Measurements from ENCODE around the gene SMS. TPM values are rescaled to one million over a fixed set of nuclear protein-coding genes. Genes with fewer than 3 reads are reported as not detected.

Gene SMS
- total RNA-seq, 1 donor from 2014 or later, result 252 TPM

DNA sequence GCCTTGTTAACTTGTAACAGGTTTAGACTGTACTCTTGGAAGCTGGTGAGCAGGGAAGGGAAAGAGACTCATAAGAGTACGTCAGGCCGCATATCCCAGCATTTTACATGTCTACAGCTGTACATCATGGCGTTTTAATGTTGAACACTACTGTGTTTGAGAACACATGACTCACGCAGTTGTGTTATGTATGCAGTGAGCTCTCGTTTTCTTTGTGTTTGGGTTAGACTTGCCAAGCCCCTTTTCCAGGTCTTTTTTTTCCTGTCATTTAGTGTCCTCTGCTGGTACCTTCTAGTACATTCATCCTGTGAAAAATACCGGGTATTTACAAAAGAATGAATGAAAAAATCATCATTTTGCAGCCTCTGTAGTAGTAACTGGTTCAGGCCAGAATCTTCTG is 35.3 kb downstream of the SMS start:
- peak; percentile 22 for DNase-seq (ENCODE audit: low read depth, low spot score)

- DNase-seq (ENCODE audit: low read depth, low spot score), result no peak
Observed at GRCh38 chrX:21978346-21978745, 37.8 kb downstream of the SMS start.

- DNase-seq (ENCODE audit: low read depth, low spot score), result no peak
Observed at GRCh38 chrX:21982311-21982710, 41.8 kb downstream of the SMS start.

DNA sequence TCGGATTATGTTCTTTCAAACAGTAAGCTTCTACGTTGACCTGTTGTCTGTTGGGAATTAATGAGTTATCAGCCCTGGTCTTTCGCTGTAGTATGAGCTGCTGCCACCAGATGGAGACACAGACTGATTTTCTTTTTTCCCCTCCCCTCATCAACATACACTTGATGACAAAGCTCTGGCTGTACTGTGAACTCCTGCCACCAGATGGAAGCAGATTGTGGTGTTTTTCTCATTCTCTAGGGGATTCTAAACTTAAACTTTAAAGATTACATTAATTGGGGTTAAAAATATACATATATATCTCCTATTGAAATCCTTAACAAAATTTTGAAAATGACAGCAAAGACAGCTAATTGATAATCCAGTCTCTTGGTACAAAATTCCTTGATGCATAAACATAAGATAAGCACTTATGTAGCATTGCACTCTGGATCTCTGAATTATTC is 44.8 kb downstream of the SMS start:
- peak; percentile 24 for DNase-seq (ENCODE audit: low read depth, low spot score)

DNA sequence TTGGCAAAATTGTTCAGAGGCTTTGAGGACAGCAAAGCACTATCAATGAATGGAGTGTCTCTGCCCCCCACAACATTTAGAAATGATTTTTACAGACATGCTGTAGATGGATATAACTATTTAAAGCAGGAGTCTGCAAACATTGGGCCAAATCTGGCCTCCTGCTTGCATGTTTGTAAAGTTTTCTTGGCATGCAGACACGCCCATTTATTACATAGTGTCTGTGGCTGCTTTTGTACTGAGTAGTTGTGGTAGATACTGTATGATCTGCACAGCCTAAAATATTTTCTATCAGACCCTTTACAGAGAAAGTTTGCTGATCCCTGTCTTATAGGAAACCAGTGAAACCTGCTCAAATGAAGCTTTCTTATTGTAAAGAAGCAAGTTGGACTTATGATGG is 46.1 kb downstream of the SMS start:
- no peak for DNase-seq (ENCODE audit: low read depth, low spot score)

GRCh38 chrX:21989384-21989783 is 48.9 kb downstream of the SMS start:
- DNase-seq (ENCODE audit: low read depth, low spot score), result no peak

DNA sequence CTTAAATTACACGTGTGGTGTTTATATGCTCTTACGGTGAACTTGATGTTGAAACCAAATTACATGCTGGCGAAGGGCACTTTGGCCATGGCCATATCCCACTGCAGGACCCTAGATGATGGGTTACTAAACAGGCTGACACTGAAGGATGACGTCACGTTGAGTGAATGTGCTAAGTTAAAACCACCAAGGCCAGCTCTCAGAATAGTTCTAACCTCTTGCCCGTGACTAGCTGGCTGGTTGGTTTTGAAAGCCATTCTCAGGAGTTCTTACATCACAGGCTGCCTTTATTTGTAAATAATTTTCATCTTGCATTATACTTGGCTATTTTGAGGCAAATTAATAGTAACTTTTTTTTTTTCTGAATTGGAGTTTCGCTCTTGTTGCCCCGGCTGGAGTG is 50.3 kb downstream of the SMS start:
- DNase-seq (ENCODE audit: low read depth, low spot score), result no peak

DNA sequence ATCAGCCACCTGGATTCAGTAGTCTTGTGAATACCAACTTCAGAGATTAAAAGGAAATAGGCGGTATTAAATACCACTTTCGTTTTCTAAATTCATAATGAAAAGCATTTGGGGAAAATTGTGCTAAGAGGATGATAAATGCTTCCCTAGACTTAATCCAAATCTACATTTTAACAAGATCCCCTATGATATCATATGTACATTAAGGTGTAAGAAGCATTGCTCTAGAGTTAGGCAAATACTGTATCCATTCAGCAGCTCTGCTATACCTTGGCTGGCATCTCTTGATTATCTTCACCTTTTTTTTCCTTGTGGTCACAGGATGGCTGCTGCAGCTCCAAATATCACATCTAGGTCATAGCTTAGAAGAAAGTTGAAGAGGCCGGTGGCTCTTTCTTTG is 51.0 kb downstream of the SMS start:
- DNase-seq (ENCODE audit: low read depth, low spot score), result no peak

DNA sequence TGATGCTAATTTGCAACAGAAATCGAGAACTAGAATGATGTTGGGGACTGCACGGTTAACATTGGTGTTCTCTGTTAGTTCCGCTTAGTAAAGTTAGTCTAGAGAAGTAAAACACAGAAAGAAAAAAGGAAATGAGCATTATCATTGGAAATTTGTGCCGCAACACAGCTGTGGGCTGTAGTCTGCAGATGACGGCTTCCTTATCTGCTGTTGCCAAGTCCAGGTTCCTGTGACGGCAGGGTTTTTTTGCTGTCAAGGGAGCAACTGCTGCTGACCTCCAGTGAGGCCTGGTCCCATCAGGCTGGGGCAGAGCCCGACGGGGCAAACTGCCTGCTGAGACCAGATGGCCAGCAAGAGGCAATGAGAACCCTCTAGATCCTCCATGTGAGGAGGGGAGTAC is 52.8 kb downstream of the SMS start:
- no peak for DNase-seq (ENCODE audit: low read depth, low spot score)

DNA sequence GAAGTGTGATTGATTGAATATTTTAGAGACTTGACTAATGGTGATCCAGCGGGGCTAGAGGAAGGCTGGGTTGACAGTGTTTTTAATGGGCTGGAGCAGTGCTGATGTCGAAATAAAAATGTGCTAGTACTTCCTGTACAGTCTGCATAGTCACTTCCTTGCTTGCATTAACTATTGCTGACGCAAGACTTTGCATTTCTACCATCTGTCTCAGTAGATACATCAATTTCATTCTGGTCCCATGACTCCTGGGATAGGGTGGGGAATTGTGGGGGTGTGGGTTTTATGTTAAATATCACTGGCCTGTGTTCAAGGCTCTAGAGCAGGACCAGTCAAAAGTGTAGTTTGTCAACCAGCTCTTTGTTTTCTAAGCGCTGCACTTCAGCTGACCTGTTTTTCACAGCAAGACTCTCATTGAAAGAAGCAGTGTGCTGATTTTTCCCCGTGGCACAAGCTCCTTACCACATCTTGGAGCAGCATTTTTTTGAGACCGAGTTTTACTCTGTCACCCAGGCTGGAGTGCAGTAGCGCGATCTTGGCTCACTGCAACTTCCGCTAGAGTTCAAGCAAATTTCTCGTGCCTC is 56.5 kb downstream of the SMS start:
- DNase-seq (ENCODE audit: low read depth, low spot score), result no peak

- no peak for DNase-seq (ENCODE audit: low read depth, low spot score)
Observed at GRCh38 chrX:21998037-21998436, 57.5 kb downstream of the SMS start.

DNA sequence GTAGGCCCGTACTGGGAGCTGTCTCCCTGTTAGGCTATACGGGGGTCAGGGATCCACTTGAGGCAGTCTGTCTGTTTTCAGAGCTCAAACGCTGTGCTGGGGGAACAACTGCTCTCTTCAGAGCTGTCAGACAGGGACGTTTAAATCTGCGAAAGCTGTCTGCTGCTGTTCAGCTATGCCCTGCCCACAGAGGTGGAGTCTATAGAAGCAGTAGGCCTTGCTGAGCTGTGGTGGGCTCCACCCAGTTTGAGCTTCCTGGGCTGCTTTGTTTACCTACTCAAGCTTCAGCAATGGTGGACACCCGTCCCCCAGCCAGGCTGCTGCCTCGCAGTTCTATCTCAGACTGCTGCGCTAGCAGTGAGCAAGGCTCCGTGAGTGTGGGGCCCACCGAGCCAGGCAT is 64.4 kb downstream of the SMS start:
- DNase-seq (ENCODE audit: low read depth, low spot score), result no peak

- no peak for DNase-seq (ENCODE audit: low read depth, low spot score)
Observed at GRCh38 chrX:22012051-22012450, 71.5 kb downstream of the SMS start.

DNA sequence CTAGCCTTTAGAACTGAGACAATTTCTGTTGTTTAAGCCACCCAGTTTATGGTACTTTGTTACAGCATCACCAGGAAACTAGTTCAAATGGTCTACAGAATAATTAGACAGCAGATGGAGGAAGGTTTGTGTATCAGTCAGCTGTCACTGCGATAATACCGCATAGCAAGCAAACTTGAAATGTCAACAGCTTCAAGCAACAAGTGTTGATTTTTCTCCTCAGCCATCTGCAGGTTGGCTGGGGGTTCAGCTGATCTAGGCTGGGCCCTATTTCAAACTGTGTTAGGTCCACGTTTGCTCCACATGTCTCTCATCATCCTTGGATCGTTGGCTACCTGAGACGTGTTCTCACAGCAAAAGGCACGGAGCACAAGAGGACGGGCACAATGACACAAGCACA is 72.4 kb downstream of the SMS start:
- DNase-seq (ENCODE audit: low read depth, low spot score), result no peak

- no peak for DNase-seq (ENCODE audit: low read depth, low spot score)
Observed at GRCh38 chrX:22015139-22015750, 74.7 kb downstream of the SMS start.

DNA sequence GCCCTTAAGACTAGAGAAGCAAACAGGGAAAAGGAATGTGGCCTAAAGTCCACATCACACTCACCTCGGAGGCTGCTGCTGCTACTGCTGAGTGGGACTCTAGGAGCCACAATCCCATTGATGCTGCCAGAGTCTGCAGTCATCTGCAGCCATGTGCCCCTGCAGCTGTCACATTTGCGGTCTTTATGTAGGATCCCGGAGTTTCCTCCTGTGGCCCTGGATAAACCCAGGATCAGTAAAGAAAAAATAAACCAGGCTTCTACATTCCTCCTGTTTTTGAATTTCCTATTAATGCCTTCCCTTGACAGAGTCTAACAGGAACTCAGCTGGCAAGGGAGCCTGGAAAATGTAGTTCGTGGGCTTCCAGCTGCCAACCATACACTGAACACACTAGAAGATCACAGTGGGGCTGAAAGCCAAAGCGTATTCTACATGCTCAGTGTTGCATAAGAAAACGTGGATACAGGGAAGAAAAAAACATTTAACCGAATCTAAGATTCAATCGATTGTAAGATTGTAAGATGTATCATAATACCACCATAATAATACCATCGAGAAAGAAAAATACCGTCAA is 81.3 kb downstream of the SMS start:
- no peak for DNase-seq (ENCODE audit: low read depth, low spot score)

- no peak for DNase-seq (ENCODE audit: low read depth, low spot score)
Observed at GRCh38 chrX:22024577-22024976, 84.1 kb downstream of the SMS start.

- DNase-seq (ENCODE audit: low read depth, low spot score), result no peak
Observed at GRCh38 chrX:22025751-22026150, 85.2 kb downstream of the SMS start.

DNA sequence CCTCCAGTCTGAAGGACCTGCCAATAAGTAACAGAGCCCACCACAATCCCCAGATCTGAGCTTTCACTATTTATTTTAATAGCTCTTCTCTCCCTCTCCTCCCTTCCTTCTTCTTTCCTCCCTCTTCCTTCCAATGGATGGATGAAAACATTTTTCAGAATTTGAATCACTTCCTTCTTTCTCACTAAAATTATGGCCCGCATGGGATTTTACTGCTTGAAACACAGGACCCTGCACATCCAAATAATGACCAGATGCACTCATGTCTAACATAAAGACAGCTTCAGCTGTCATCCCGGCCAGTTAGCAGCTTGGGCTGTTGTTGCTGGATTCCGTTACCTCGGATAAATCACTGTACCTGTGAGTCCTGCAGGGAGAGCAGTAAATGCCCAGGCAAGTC is 86.2 kb downstream of the SMS start:
- no peak for DNase-seq (ENCODE audit: low read depth, low spot score)

DNA sequence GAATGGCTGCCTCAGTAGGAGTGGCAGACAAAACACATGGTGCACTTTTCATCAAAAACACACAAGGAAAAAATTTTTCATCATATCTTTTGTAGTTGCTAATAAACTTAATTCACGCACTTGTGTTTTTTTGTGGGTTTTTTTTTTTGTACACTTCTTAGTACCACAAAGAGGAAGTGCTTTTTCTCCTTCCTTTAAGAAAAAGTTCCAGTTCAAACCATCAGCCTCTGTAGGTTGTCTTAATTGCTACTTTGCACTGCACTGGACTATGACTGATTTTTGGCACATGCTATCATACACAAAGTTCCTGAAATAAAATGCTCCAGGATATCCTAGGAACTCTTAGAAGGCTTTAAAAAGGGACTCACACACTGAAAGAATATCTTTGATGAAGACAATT is 91.6 kb downstream of the SMS start, which contains the start of gene PHEX:
Gene PHEX (plus strand): TSS at position 242 of the 400 bp plus-strand sequence. CDS start 681 bp downstream, outside the sequence.
- no peak for DNase-seq (ENCODE audit: low read depth, low spot score)

- no peak for DNase-seq (ENCODE audit: low read depth, low spot score)
Observed at GRCh38 chrX:22032506-22032905, 92.0 kb downstream of the SMS start.

GRCh38 chrX:22033818-22034217 is 93.3 kb downstream of the SMS start:
- no peak for DNase-seq (ENCODE audit: low read depth, low spot score)

DNA sequence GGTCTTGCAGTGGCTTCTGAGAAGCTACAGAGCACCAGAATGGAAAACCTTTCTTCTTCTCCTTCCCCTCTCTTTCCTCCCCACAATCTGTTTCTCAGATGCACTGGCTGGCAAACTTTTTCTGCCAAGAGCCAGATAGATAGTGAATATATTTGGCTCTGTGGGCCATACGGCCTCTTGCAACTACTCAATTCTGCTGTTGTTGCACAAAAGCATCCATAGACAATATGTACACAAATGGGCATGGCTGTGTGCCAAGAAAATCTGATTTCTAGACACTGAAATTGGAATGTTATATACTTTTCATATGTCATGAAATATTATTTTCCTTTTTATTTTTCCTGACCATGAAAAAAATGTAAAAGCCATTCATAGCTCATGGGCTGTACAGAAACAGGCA is 94.7 kb downstream of the SMS start:
- DNase-seq (ENCODE audit: low read depth, low spot score), result no peak
